Jurkat, Clone E6-1 (cell line): Measurements from ENCODE around the gene FAM53A.
A peak's percentile ranks its signal among the peaks of the same experiment; 100 is the strongest.
"Not testable (repeated sequence)": the region's sequence is repeated elsewhere in the genome, so short reads cannot be mapped to it uniquely, and the experiment has no call there.

Experiments
- DNase-seq: peaks from one replicate; pipeline ENCODE4 v3.0.0-alpha.2; 2011; ENCODE audit warnings: low read depth, low spot score
- H3K4me3 ChIP-seq: 2 replicates; pipeline ENCODE4 v1.5.1; 2011; ENCODE audit warnings: mild to moderate bottlenecking, low read length, control low read depth, moderate library complexity

Gene FAM53A

DNA sequence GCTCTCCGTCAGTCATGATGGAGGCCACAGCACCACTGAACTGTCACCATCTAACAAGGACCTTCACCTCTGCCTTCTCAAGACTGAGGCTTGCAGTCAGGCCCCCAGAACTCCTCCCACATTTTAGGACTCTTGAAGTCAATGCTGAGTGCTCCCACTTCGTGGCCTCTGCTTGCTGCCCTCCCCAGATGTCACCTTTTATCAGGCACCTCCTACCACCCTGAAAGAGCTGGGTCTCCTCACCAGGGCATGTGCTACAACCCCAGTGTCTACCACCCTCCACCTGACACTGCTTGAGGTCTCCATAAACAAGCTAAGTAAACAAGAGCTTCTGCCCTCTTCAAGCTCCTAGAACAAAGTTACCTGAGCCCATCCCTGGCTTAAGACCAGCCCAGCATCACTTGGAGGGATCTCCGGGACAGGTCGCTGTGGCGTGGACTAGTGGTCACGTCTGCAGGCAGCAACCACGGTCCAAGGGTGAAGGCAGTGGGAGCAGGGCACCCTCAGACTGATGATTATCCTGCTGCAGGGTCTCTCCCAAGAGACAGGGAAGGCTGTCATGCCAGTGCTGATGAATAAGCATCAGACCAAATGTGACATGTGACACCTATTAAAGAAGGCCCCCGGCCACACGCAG lies 7.7 kb upstream of the FAM53A start:
- no peak overlapping the region for H3K4me3 ChIP-seq
- no peak for DNase-seq

DNA sequence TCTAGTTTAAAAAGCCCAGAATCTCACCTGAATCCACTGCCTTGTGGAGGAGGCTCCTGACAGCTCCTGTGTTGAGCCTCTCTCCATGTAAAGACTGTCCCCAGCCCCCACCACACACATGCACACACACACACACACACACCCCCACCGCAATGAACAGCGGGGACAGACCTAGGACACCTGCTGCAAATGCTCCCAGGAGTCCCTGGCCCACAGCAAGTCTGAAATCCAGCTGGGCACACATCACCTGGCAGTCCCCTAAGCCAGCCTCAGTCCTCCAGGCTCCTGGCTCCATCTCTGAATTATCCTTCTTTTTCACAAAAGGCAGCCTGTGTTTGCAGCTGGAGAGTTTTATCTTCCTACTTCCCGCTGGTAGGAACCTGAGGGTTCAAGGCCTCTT lies 6.6 kb upstream of the FAM53A start:
- DNase-seq, result no peak
- no peak overlapping the region for H3K4me3 ChIP-seq

DNA sequence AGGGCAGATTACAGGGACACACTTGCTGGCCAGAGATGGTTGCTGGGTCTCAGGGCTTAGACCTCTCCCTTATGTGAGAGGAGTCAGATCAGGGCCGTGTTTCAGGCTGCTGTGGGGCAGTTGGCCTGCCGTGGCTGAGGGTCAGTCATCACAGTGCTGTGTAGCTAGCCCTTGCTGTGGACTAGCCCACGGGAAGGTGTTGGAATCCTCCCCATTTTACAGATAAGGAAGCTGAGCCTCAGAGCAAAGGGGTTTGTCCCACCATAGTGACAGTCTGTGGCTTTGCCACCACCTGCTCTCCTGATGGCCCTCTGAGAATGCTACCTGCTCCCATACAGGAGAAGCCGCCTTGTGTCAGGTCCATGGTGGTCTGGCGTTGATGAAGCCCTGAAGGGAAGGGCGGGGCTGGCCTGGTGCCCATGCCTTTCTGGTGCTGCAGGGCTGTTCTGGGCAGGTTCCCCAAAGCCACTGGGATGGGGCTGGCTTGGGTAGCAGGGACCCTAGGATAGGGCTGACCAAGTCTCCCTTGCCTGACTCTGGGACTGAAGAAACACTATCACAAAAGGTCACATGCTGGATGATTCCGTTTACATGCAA lies 2.4 kb upstream of the FAM53A start:
- H3K4me3 ChIP-seq, result no peak overlapping the region
- no peak for DNase-seq

DNA sequence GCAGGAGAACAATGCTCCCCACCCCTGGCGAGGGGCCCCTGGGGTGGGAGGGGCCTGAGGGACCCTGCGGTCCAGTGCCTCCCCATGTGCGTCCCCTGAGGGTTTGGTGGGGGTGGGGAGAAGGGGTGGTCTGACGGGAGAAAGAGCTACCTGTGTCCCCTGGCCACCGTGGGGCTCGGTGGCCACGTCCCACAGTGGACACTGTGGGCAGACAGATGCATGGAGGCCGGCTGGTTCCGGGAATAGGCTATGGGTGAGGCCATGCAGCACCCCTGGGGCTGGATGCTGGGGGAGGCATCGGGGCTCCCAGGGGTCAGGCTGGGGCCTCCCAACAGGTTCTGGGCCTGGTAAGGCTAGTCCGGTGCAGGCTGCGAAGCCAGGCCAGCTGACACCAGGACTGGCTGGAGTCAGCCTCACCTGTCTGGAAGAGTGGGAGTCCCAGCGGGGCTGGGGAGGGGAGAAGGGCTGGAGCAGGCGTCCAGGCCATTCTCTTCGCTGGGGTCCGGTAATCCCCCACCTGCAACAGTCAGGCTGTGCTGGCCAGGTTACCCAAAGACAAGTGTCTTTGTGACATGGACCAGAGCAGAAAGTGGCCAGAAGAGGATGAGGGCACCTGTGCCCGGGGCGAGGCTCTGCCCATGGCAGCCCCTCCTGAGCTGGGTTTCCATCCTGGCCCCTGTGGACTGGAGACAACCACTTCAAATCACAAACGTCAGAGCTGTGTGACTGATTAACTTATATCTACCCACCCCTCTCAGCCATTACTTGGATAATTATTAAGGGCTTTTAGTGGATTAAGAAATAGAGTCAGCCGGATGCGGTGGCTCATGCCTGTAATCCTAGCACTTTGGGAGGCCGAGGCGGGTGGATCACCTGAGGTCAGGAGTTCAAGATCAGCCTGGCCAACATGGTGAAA lies 1.4 kb upstream of the FAM53A start:
- DNase-seq, result no peak
- H3K4me3 ChIP-seq, result no peak overlapping the region

DNA sequence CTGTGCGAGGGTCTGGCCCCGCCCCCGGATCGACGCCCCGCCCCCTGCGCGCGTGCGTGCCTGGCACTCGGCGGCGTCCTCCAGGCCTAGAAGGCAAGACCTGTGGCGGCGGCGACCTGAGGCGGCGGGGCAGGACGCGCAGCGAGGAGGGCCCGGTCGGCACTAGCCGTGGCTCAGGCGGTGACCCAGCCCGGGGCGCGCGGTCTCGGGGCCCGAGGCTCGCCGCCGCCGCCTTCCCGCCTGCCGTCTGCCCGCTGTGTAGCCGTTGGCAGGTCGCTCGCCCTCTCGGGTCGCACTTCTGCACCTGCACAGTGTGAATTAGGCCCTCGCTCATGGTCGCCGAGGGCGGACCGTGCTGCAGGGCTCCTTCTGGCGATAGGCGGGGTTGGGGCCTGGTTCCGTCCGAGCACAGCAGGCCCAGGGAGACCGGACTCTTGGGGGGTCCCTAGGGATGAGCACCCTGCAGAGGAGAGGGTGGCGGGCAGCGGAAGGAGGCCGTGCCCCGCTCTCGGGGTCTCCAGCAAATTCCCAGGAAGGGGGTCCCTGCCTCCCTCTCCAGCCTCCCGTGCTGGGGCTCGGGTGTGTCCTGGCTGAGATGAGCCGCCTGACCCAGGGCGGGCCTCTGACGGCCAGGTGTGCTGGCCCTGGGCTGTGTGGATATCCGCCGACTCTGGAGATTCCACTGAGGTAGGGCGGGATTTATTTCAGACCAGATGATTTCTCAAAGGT lies 557 bp upstream of the FAM53A start:
- H3K4me3 ChIP-seq, result peak overlapping the region; percentile 11; the same call in 1 of the 2 replicates
- no peak for DNase-seq

DNA sequence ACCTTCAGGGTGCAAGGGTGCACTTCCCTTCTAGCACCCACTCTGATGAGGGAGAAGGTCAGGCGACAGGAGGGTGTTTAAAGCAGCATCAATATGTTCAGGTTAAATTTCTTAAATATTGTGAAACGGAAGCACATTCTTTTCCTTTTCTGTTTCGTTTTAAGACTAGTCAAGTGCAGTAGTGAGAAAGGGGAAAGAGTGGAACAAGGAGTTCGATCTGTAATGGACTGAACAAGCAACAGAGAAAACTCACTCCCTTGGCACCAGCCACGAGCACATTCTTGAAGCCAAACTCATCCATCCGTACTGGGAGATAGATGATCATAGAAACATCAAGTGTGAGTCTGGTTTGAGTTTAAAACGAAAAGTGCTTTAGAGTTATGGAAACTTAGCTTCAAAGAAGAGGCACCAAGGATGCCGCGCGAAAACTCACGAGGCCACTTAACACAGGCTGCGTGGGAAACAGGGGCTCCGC lies 815 bp downstream of the FAM53A start:
- DNase-seq, result no peak
- H3K4me3 ChIP-seq, result peak overlapping the region; percentile 43

DNA sequence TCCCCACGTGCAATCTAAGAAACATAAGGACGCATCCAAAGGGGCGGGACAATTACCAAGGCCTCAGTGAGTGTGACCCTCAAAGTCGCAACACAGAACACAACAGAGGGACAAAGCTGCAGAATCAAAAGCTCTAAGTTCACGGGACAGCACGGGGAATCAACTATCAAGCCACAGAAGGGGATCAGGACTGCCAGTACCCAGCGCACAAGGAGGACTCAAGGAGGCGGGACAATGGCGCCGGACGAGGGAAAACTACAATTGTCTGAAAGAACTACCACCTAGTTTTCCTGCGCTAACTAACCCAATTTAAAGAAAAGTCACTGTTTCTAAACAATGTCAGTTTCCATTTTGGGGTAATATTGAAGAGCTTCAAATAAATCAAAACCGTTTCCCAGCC lies 1.3 kb downstream of the FAM53A start:
- no peak overlapping the region for H3K4me3 ChIP-seq
- no peak for DNase-seq

DNA sequence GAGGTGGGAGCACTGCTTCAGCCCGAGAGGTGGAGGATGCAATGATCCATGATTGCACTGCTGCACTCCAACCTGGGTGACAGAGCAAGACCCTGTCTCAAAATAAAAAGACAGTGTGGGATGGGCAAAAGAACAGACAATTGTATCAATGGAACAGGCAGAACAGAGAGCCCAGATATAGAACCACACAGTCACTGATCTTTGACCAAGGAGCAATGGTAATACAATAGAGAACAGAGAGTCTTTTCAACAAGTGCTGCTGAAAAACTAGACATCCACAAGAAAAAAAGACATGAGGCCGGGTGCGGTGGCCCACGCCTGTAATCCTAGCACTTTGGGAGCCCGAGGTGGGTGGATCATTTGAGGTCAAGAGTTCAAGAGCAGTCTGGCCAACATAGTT lies 5.9 kb downstream of the FAM53A start:
- DNase-seq, result no peak

DNA sequence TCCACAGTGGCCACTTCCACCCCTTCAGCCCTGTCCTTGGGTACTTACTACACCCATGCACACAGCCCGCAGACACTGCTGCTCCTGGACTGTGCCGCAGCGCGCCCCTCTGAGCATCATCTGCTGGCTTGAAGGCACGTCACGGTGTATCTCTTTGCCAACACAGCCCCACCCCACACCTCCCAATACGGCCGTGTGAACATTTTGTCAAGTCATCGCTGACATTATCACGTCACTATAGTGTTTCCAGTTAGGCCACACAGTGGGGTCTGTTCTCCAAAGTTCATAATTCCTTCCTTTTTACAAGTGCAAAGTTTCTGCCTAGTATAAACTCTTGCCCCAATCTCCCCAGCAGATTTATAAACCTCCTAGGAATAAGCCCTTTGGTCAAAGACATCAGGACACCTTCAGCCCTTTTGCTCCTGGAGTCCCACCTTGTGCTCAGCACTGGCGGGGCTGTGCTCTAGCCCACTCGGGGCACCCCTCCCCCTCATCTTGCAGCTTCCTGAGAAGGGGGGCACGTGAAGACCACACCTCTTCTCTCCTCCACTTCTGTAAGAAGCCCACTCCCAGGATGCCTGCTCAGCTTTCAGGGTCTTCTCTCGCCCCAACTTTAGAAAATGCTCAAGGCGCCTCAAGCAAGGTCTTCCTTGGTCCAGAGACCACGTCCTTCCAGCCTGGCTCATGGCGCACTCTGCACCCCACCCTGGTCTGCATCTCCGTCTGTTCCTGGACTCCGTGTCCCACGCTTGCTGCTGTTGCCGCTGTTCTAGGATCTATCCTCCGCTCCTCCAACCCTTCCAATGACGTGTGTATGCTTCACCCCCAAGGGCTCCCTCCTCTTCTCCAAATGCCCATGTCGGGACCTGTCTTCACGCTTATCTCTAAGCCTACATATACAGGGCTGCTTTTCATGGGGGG lies 7.2 kb downstream of the FAM53A start:
- no peak overlapping the region for H3K4me3 ChIP-seq
- no peak for DNase-seq

More for the DNA sequence above, 5.9 kb downstream of the FAM53A start:
- no peak overlapping the region for H3K4me3 ChIP-seq

DNA sequence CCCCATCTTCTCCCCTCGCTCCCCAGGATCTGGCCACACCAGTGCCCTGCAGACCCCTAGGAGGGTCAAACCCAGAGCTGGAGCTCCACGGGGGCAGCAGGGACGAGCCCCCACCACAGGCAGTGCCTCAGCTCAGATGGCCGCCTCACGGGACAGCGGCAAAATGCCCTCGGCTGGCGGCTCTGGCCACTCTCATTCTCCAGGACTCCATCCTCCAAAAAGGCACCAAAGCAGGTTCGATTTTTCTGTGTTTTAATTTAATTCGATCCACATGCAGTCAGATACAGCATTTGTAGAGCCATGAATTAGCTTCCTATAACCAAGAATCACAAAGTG lies 8.3 kb downstream of the FAM53A start:
- DNase-seq, result no peak
- no peak overlapping the region for H3K4me3 ChIP-seq

DNA sequence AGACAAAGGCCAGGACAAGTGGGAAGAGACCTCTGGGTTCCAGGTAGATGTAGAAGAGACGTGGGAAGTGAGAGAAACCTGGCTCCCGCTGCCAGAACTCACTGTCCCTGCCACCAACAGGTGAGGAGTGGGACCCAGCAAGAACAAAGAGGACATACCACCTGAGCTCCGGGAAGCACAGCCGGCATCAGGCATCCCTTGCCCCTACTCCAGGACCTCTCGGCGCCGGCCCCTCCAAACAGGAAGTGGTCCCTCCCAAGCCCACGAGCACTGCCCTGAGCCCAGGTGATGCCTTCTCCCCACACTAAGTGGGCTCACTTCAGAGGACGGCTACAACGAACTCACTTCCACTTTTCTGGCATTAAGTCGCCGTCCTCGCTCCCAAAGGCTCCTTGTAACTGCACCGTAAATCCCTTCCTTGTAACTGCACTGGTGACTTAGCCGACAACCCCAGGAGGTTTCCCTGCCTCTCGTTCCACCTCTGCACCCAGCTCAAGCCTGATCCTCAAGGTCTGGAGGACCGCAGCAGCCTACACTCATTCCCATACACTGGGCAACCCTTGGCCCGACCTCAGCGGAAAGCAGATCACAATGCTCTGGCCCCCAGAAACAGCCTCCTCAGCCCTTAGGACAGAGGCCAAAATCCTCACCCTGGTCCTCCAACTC lies 8.8 kb downstream of the FAM53A start:
- H3K4me3 ChIP-seq, result no peak overlapping the region
- DNase-seq, result no peak

DNA sequence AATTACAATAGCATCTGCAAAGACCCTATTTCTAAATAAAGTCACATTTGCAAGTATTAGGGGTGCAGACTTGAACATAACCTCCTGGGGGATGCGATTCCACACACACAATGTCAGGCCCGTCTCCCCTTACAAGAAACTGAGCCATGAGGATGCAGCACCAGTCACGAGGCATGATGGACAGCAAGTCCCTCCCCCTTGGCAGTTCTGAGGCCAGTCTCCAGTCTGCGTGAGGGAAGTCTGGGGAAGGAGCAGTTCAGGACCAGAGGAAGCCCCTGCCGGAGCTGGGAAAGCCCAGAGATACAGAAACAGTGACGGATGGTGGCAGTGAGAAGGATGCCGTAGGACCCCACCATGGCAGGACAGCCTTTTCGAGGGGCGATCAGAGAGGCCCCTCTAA lies 9.4 kb downstream of the FAM53A start:
- no peak overlapping the region for H3K4me3 ChIP-seq
- DNase-seq, result no peak

DNA sequence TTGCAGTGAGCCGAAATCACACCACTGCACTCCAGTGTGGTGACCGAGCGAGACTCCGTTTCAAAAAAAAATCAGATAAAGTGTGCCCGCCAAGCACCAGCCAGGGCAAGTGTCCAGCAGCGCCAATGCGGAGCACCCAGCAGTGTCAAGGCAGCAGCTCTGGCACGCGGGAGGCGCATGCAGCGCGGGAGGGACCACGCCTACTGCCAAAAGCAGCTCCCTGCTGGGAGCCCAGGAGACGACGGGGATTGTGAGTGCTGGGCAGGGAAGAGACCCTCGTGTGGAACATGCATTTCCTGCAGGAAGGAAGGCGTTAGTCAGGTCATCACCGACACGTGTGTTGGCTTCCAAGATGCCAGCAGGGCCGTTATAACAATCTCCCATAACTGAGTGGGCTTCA lies 10.4 kb downstream of the FAM53A start:
- H3K4me3 ChIP-seq, result no peak overlapping the region
- no peak for DNase-seq

DNA sequence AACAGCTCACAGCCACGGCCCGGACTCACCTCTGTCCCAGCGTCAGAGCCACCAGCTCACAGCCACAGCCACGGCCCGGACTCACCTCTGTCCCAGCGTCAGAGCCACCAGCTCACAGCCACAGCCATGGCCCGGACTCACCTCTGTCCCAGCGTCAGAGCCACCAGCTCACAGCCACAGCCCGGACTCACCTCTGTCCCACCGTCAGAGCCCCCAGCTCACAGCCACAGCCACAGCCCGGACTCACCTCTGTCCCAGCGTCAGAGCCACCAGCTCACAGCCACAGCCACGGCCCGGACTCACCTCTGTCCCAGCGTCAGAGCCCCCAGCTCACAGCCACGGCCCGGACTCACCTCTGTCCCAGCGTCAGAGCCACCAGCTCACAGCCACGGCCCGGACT lies 13.1 kb downstream of the FAM53A start:
- H3K4me3 ChIP-seq, DNase-seq: not testable (repeated sequence)

DNA sequence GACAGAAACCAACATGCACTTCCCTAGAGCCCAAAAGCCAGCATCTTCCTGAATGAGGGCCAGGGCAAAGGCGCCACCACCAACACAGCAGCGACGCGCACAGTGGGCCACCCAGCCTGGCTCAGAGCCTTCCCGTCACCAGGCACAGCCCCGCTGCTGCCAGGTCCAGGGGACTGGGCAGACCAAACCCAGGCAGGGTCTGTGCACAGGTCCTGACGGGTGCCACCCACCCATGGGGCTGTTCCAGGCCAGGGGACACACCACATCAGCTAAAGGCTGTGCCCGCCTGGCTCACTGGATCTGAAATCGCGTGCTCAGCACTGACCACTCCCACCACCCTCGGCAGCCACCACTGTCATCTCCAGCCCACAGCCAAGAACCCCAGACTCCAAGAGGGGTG lies 13.8 kb downstream of the FAM53A start:
- no peak for DNase-seq
- H3K4me3 ChIP-seq, result no peak overlapping the region

DNA sequence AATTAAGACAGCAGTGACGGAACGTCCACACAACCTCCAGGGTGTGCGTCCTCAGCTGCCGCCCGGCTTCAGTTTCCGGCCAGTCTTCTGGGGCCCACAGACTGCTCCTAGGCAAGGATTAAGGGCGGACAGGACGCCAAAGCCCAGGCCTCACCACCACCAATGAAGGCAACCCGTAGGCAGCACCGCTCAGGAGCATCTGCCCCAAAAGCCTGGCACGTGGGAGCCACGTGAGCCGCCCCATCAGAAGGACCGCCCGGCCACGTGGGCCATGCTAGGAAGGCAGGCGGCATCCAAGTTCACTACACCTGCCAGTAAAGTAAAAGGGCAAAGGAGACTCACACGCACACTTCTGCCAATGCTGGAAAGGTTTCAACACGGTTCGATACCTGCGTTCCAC lies 14.3 kb downstream of the FAM53A start:
- no peak overlapping the region for H3K4me3 ChIP-seq
- no peak for DNase-seq

DNA sequence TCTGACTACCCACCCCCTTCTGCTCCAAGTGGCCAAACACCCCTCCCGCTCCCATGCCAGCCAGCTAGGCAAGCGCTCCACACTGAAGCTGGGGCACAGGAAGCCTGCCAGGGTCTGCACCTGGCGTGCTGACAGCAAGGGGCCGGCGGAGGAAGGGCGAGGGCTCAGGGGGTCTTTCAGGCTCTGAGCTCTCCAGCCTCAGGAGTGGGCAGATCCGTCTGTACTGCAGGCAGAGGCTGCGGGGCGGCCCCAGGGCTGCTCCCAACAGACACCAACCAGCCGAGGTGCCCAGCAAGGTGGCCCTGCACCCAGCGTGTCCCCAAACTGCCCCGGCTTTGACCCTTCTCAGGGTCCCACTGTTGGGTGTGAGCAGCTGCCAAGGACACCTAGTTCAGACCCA lies 14.8 kb downstream of the FAM53A start:
- DNase-seq, result no peak
- no peak overlapping the region for H3K4me3 ChIP-seq

DNA sequence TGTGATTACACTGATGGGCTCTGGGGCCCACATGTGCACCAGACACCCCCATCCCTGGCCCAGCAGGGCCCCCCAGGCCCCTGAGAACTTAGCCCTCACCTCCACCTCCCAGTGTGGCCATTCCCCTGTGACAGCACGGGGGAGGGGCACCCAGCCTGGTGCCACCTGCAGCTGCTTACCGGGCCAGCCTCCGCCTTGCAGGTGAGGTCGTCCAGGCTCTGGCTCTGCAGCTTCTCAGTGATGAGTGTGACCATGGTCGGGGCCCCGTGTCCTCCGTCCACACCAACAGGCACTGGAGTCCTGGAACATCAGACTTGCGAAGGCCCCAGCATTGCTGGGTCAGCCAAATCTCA lies 15.6 kb downstream of the FAM53A start:
- DNase-seq, result no peak

More for the DNA sequence above, 15.6 kb downstream of the FAM53A start:
- H3K4me3 ChIP-seq, result no peak overlapping the region
